ENCODE measurements around the gene WNT3.
"Not testable (repeated sequence)": the region's sequence is repeated elsewhere in the genome, so short reads cannot be mapped to it uniquely, and the experiment has no call there.

The WNT3 gene

GRCh38 chr17:46771561-46772474 lies 46.7 kb downstream of the WNT3 start:
- Mint-ChIP-seq H3K4me1 (peaks cover 12% of the 10 kb centered on the region), H3K4me3 (peak overlapping the region; percentile 77), H3K27ac (no peak overlapping the region), H3K36me3 (ENCODE audit: low read depth) (peaks cover 10% of the 10 kb centered on the region), H3K9me3 (no peaks in the 10 kb centered on the region), H3K27me3 (ENCODE audit: low read depth, poor library complexity) (peaks cover 40% of the 10 kb centered on the region)
- TF ChIP-seq CTCF (IDR thresholded peaks at IDR 0.05), result no peak
- peak; percentile 72 for DNase-seq

GRCh38 chr17:46770818-46771560 lies 47.5 kb downstream of the WNT3 start:
- peaks cover 12% of the 10 kb centered on the region for H3K4me1 Mint-ChIP-seq
- peak; percentile 73 for DNase-seq
- H3K9me3 Mint-ChIP-seq, result no peaks in the 10 kb centered on the region
- peaks cover 39% of the 10 kb centered on the region for H3K27me3 Mint-ChIP-seq (ENCODE audit: low read depth, poor library complexity)
- no peak overlapping the region for H3K27ac Mint-ChIP-seq
- peaks cover 14% of the 10 kb centered on the region for H3K36me3 Mint-ChIP-seq (ENCODE audit: low read depth)
- peak overlapping the region; percentile 78 for H3K4me3 Mint-ChIP-seq
- no peak for TF ChIP-seq CTCF (IDR thresholded peaks at IDR 0.05)

DNA sequence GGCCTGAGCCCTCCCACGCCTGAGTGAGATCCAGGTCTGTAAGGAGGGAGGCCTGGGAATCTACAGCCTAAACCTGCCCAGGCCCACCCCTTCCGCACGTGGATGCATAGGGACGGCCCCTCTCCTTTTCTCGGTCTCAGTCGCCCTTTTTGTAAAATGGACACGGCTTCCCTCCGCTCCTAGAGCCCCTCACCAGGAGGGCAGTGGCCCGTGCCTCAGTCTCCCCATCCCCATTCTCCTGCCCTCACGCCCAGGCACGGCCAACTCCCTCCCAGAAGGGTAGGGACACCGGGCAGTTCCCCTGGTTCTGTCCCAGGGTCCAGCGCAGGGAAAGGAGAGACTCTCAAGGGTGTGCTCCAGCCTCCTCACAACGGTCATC lies 48.1 kb downstream of the WNT3 start:
- no peak for DNase-seq
- Mint-ChIP-seq H3K9me3 (no peaks in the 10 kb centered on the region), H3K27me3 (ENCODE audit: low read depth, poor library complexity) (peaks cover 39% of the 10 kb centered on the region), H3K4me1 (peaks cover 16% of the 10 kb centered on the region), H3K4me3 (peak overlapping the region; percentile 78), H3K27ac (no peak overlapping the region), H3K36me3 (ENCODE audit: low read depth) (peaks cover 14% of the 10 kb centered on the region)
- no peak for TF ChIP-seq CTCF (IDR thresholded peaks at IDR 0.05)

DNA sequence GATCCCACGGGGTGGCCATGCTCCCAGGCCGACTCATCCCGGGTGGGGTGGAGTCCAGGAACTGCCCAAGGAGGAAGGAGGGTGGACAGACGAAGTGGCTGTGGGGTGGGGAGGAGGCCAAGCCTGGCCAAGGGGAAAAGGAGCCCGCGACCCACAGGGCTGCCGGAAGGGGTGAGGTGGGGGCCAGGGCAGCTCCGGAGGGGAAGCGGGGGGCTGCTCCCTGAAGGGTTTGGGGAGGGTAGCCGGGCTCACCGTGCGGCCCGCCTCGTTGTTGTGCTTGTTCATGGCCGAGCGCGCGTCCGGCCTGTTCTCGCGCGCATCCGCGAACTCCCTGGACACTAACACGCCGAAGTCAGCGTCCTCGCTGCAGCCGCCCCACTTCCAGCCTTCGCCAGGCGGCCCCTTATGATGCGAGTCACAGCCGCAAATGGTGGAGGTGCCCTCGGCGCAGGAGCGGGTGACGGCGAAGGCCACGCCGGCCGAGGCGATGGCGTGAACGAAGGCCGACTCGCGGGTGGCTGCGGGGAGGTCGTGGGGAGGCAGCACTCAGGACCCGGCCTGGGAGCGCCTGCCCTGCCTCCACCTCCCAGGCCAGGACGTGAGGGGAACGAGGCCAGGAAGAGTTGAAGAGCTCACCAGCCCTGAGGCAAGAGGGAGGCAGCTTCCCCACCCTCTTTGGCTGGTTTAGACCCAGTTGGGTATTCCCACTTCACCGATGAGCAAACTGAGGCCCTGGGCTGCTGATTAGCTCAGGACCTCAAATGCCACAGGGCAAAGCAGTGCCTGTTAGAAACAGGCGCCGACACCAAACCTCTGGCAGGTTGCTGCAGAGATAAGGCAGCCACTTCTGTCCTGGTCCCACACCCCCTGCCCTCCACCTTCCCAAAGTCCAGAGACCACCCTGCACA lies 48.7 kb downstream of the WNT3 start:
- H3K36me3 Mint-ChIP-seq (ENCODE audit: low read depth), result peaks cover 14% of the 10 kb centered on the region
- TF ChIP-seq CTCF (IDR thresholded peaks at IDR 0.05), result no peak
- DNase-seq, result no peak
- no peak overlapping the region for H3K27ac Mint-ChIP-seq
- H3K4me3 Mint-ChIP-seq, result no peak overlapping the region
- H3K27me3 Mint-ChIP-seq (ENCODE audit: low read depth, poor library complexity), result peaks cover 33% of the 10 kb centered on the region
- H3K4me1 Mint-ChIP-seq, result peaks cover 17% of the 10 kb centered on the region
- H3K9me3 Mint-ChIP-seq, result no peaks in the 10 kb centered on the region

DNA sequence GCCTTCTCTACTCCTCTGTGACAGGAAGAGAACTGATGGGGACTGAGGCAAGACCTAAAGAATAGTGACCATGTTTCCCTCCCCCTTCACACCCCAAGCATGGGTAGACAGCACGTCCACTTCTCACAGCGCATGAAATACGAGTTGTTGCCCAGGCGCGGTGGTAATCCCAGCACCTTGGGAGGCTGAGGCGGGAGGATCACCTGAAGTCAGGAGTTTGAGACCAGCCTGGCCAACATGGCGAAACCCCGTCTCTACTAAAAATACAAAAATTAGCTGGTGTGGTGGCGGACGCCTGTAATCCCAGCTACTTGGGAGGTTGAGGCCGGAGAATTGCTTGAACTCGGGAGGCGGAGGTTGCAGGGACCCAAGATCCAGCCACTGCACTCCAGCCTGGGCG lies 49.6 kb downstream of the WNT3 start:
- not testable (repeated sequence) for H3K9me3 Mint-ChIP-seq, H3K4me3 Mint-ChIP-seq, DNase-seq, H3K27ac Mint-ChIP-seq
- peaks cover 24% of the 10 kb centered on the region for H3K27me3 Mint-ChIP-seq (ENCODE audit: low read depth, poor library complexity)
- H3K36me3 Mint-ChIP-seq (ENCODE audit: low read depth), result peaks cover 14% of the 10 kb centered on the region
- H3K4me1 Mint-ChIP-seq, result peaks cover 23% of the 10 kb centered on the region

DNA sequence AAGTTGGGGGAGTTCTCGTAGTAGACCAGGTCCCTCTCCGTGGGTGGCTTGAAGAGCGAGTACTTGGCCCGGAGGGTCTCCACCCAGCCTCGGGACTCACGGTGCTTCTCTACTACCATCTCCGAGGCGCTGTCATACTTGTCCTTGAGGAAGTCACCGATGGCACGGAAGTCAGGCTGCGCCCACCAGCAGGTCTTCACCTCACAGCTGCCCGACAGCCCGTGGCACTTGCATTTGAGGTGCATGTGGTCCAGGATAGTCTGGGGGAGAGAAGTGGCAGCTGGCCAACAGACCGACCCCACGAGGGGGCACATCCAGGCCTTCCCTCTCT lies 50.0 kb downstream of the WNT3 start:
- Mint-ChIP-seq H3K27ac (no peak overlapping the region), H3K27me3 (ENCODE audit: low read depth, poor library complexity) (peaks cover 20% of the 10 kb centered on the region), H3K36me3 (ENCODE audit: low read depth) (peaks cover 14% of the 10 kb centered on the region), H3K4me3 (no peak overlapping the region), H3K9me3 (no peaks in the 10 kb centered on the region), H3K4me1 (peaks cover 24% of the 10 kb centered on the region)
- DNase-seq, result no peak
- no peak for TF ChIP-seq CTCF (IDR thresholded peaks at IDR 0.05)
